ENCODE data around the gene CD274.
A peak's percentile ranks its signal among the peaks of the same experiment; 100 is the strongest.
"Not testable (repeated sequence)": the region's sequence is repeated elsewhere in the genome, so short reads cannot be mapped to it uniquely, and the experiment has no call there.

The CD274 gene

GRCh38 chr9:5466766-5467165 lies 16.4 kb downstream of the CD274 start:
- DNase-seq (ENCODE audit: low spot score): no peak

- DNase-seq (ENCODE audit: low spot score): no peak
These were observed 18.5 kb downstream of the CD274 start for GRCh38 chr9:5468850-5469249.

- peak; percentile 76 for DNase-seq (ENCODE audit: low spot score)
These were observed 19.8 kb downstream of the CD274 start for GRCh38 chr9:5470122-5470521.

GRCh38 chr9:5470816-5471215 lies 20.5 kb downstream of the CD274 start:
- DNase-seq (ENCODE audit: low spot score): peak; percentile 53

GRCh38 chr9:5475611-5476010 lies 25.3 kb downstream of the CD274 start:
- not testable (repeated sequence) for DNase-seq (ENCODE audit: low spot score)

- DNase-seq (ENCODE audit: low spot score): no peak
These were observed 27.9 kb downstream of the CD274 start for GRCh38 chr9:5478206-5478605.

GRCh38 chr9:5479994-5480694 lies 29.8 kb downstream of the CD274 start:
- DNase-seq (ENCODE audit: low spot score): no peak

- DNase-seq (ENCODE audit: low spot score): no peak
These were observed 30.6 kb downstream of the CD274 start for GRCh38 chr9:5480919-5481318.

GRCh38 chr9:5481322-5482040 lies 31.1 kb downstream of the CD274 start:
- DNase-seq (ENCODE audit: low spot score): peak; percentile 49

- no peak for DNase-seq (ENCODE audit: low spot score)
These were observed 31.9 kb downstream of the CD274 start for GRCh38 chr9:5482194-5482593.

GRCh38 chr9:5483306-5483705 lies 33.0 kb downstream of the CD274 start:
- no peak for DNase-seq (ENCODE audit: low spot score)

- no peak for DNase-seq (ENCODE audit: low spot score)
These were observed 35.2 kb downstream of the CD274 start for GRCh38 chr9:5485378-5486085.

- DNase-seq (ENCODE audit: low spot score): no peak
These were observed 36.6 kb downstream of the CD274 start for GRCh38 chr9:5486988-5487387.

GRCh38 chr9:5488221-5489008 lies 38.1 kb downstream of the CD274 start:
- DNase-seq (ENCODE audit: low spot score): no peak

- DNase-seq (ENCODE audit: low spot score): no peak
These were observed 39.5 kb downstream of the CD274 start for GRCh38 chr9:5489630-5490490.

GRCh38 chr9:5492965-5493678 lies 42.8 kb downstream of the CD274 start:
- DNase-seq (ENCODE audit: low spot score): no peak

GRCh38 chr9:5493679-5494511 lies 43.6 kb downstream of the CD274 start:
- peak; percentile 92 for DNase-seq (ENCODE audit: low spot score)

- DNase-seq (ENCODE audit: low spot score): not testable (repeated sequence)
These were observed 44.4 kb downstream of the CD274 start for GRCh38 chr9:5494765-5495164.

GRCh38 chr9:5499157-5499556 lies 48.8 kb downstream of the CD274 start:
- DNase-seq (ENCODE audit: low spot score): no peak
